Vagina (tissue), 2 donors: ENCODE measurements around the gene AEBP1.

Experiments
- POLR2A ChIP-seq, 2 donors: fragments of 450-650 bp; IDR thresholded peaks; one replicate each; pipeline ENCODE4 v1.6.1; 2017; ENCODE audit warnings: antibody characterized with exemption in 2 of 2, mild to moderate bottlenecking in 2 of 2, moderate library complexity in 2 of 2
- POLR2AphosphoS5 ChIP-seq, 2 donors: sonication (generic); formaldehyde crosslinking; IDR thresholded peaks; one replicate each; pipeline ENCODE4 v1.9.0; 2017; ENCODE audit warnings: antibody characterized with exemption in 2 of 2, mild to moderate bottlenecking in 2 of 2, low read depth in 1 of 2; ENCODE audit not compliant: insufficient read depth in 1 of 2
- TF ChIP-seq, protein P1 (sequence below), 3 experiments: fragments of 450-650 bp in 2 of 3; fragments of 200-600 bp in 1 of 3; sonication (generic) in 1 of 3; IDR thresholded peaks; one replicate each; pipeline ENCODE4 v1.5.1; 2017 to 2019; ENCODE audit warnings: antibody characterized with exemption in 3 of 3, mild to moderate bottlenecking in 2 of 3, moderate library complexity in 2 of 3

DNA sequence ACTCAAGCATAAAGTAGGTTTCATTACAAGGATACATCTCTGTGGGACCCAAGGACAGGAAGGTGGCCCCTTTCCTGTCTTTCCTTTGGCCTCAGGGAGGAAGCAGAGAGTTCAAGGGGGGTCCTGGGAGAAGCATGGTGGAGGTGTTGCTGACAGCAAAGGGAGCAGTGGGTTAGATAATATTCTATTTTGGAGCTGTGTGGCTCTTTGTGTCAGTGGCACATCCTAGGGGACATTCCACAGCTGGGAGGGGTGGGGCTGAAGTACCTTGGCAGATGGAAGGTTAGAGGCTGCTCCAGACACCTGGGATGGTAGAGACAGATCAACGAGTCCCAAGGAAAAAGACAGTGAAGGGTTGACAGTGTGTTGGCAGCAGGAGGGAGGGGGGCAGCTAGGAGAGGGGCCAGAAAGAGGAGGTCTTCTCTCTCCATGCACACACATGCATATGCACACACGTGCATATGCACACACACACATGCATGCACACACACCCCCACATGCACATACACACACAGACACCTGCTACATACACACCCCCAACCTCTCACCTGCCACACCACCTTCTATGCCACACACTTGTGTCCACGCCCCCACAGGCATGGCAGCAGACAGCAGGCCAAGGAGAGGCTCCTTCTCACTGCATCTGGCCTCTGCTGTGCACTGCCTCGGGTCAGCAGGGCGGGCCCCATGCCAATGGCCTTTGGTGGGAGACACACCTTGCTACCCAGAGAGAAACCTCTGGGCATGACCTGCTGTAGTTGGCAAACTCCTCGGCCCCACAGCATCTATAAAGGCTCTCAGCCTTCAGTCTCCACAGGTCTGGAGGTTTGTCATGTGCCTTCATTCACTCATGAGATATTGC, 24.8 kb downstream of the AEBP1 start:
- no peak for TF ChIP-seq POLR2A (IDR thresholded peaks at IDR 0.05)
- TF ChIP-seq, protein P1, sequence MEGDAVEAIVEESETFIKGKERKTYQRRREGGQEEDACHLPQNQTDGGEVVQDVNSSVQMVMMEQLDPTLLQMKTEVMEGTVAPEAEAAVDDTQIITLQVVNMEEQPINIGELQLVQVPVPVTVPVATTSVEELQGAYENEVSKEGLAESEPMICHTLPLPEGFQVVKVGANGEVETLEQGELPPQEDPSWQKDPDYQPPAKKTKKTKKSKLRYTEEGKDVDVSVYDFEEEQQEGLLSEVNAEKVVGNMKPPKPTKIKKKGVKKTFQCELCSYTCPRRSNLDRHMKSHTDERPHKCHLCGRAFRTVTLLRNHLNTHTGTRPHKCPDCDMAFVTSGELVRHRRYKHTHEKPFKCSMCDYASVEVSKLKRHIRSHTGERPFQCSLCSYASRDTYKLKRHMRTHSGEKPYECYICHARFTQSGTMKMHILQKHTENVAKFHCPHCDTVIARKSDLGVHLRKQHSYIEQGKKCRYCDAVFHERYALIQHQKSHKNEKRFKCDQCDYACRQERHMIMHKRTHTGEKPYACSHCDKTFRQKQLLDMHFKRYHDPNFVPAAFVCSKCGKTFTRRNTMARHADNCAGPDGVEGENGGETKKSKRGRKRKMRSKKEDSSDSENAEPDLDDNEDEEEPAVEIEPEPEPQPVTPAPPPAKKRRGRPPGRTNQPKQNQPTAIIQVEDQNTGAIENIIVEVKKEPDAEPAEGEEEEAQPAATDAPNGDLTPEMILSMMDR (IDR thresholded peaks at IDR 0.05), result no peak
- no peak for TF ChIP-seq POLR2AphosphoS5 (IDR thresholded peaks at IDR 0.05; ENCODE audit: insufficient read depth in 1 of 2, low read depth in 1 of 2)
